NCI-H2029 (cell line): ENCODE results near the gene MS4A6A.
A peak's percentile ranks its signal among the peaks of the same experiment; 100 is the strongest.
"Not testable (repeated sequence)": the region's sequence is repeated elsewhere in the genome, so short reads cannot be mapped to it uniquely, and the experiment has no call there.

Source experiments
- DNase-seq: peaks from one replicate; lab custom pipeline; 2025; lab: John Stamatoyannopoulos, UW

MS4A6A gene

GRCh38 chr11:60183591-60184205 lies 815 bp upstream of the MS4A6A start:
- no peak for DNase-seq

- no peak for DNase-seq
These were observed 7.0 kb downstream of the MS4A6A start for GRCh38 chr11:60175860-60176275.

GRCh38 chr11:60172011-60172410 lies 10.9 kb downstream of the MS4A6A start:
- no peak for DNase-seq

- DNase-seq, result no peak
These were observed 12.3 kb downstream of the MS4A6A start for GRCh38 chr11:60170566-60170965.

GRCh38 chr11:60169264-60169915 lies 13.5 kb downstream of the MS4A6A start:
- DNase-seq, result peak; percentile 96

- peak; percentile 27 for DNase-seq
These were observed 14.6 kb downstream of the MS4A6A start for GRCh38 chr11:60168306-60168705.

- no peak for DNase-seq
These were observed 16.9 kb downstream of the MS4A6A start for GRCh38 chr11:60165951-60166350.

- DNase-seq, result no peak
These were observed 17.3 kb downstream of the MS4A6A start for GRCh38 chr11:60165538-60165937.

GRCh38 chr11:60164550-60165075 lies 18.3 kb downstream of the MS4A6A start:
- DNase-seq, result no peak

- no peak for DNase-seq
These were observed 21.1 kb downstream of the MS4A6A start for GRCh38 chr11:60161766-60162165.

GRCh38 chr11:60161107-60161506 lies 21.8 kb downstream of the MS4A6A start:
- no peak for DNase-seq

GRCh38 chr11:60159868-60160267 lies 23.0 kb downstream of the MS4A6A start:
- DNase-seq, result no peak

GRCh38 chr11:60159284-60159683 lies 23.6 kb downstream of the MS4A6A start:
- DNase-seq, result no peak

- DNase-seq, result no peak
These were observed 24.2 kb downstream of the MS4A6A start for GRCh38 chr11:60158636-60159035.

- DNase-seq, result no peak
These were observed 27.0 kb downstream of the MS4A6A start for GRCh38 chr11:60155931-60156330.

- DNase-seq, result not testable (repeated sequence)
These were observed 30.2 kb downstream of the MS4A6A start for GRCh38 chr11:60152727-60153126.

GRCh38 chr11:60150279-60150678 lies 32.6 kb downstream of the MS4A6A start:
- no peak for DNase-seq

GRCh38 chr11:60145677-60146076 lies 37.2 kb downstream of the MS4A6A start:
- no peak for DNase-seq

- no peak for DNase-seq
These were observed 39.1 kb downstream of the MS4A6A start for GRCh38 chr11:60143768-60144167.

GRCh38 chr11:60133917-60134316 lies 49.0 kb downstream of the MS4A6A start:
- DNase-seq, result no peak

GRCh38 chr11:60131912-60132311 lies 51.0 kb downstream of the MS4A6A start:
- DNase-seq, result no peak

- peak; percentile 13 for DNase-seq
These were observed 52.4 kb downstream of the MS4A6A start for GRCh38 chr11:60130496-60130895.

- no peak for DNase-seq
These were observed 53.0 kb downstream of the MS4A6A start for GRCh38 chr11:60129853-60130252.

GRCh38 chr11:60128866-60129265 lies 54.0 kb downstream of the MS4A6A start:
- DNase-seq, result not testable (repeated sequence)
